Esophagus muscularis mucosa (tissue), 4 donors: ENCODE results near the gene TCF7. TPM values are rescaled to one million over a fixed set of nuclear protein-coding genes. Genes with fewer than 3 reads are reported as not detected.

Experiments
- DNase-seq: peaks from one replicate; pipeline ENCODE4 v3.0.0-alpha.2; 2017; ENCODE audit errors: extremely low spot score
- H3K27ac ChIP-seq, 4 donors: fragments of 200-600 bp; sonication (generic); replicated peaks in 1 of 4; 1 replicate in 3 of 4; 2 replicates in 1 of 4; pipeline ENCODE4 v1.5.1; 2016 to 2019; ENCODE audit warnings: mild to moderate bottlenecking in 1 of 4
- H3K27me3 ChIP-seq, 4 donors: fragments of 200-600 bp; sonication (generic); one replicate each; pipeline versions ENCODE4 v1.5.1 to v1.6.0; 2016 to 2019
- H3K36me3 ChIP-seq, 4 donors: fragments of 200-600 bp; sonication (generic); one replicate each; pipeline ENCODE4 v1.5.1; 2016 to 2019
- H3K4me1 ChIP-seq, 4 donors: fragments of 200-600 bp; sonication (generic); one replicate each; pipeline ENCODE4 v1.5.1; 2016 to 2019
- H3K4me3 ChIP-seq, 4 donors: fragments of 200-600 bp; sonication (generic); 1 replicate in 2 of 4; 2 replicates in 2 of 4; pipeline ENCODE4 v1.5.1; 2016 to 2019; ENCODE audit warnings: mild to moderate bottlenecking in 4 of 4, moderate library complexity in 1 of 4
- H3K9me3 ChIP-seq, 4 donors: fragments of 200-600 bp; sonication (generic); 1 replicate in 3 of 4; 2 replicates in 1 of 4; pipeline ENCODE4 v1.5.1; 2016 to 2019
- EP300 ChIP-seq: sonication (generic); formaldehyde crosslinking; IDR thresholded peaks from one replicate; pipeline ENCODE4 v1.6.1; 2017; ENCODE audit warnings: antibody characterized with exemption
- POLR2A ChIP-seq: fragments of 450-650 bp; IDR thresholded peaks from one replicate; pipeline ENCODE4 v1.6.1; 2017; ENCODE audit warnings: antibody characterized with exemption, moderate library complexity, mild to moderate bottlenecking, low read depth
- POLR2AphosphoS5 ChIP-seq, 2 donors: sonication (generic); formaldehyde crosslinking; IDR thresholded peaks; one replicate each; pipeline ENCODE4 v1.6.1; 2017; ENCODE audit warnings: antibody characterized with exemption in 2 of 2
- WGBS: methylation state at CpG from one replicate; pipeline ENCODE4 v1.1.5; 2018; 5-methylcytosine and 5-hydroxymethylcytosine counted together
- intact Hi-C: fragments of 100-400 bp; cut with DNase I; formaldehyde crosslinking; loops from one replicate; pipeline ENCODE4 v1.15.1; 2023
- total RNA-seq, 4 donors: library from RNA; depleted of rRNA; stranded (reverse); fragments of >200 nt; gene quantifications; one replicate each; pipeline versions ENCODE4 v1.1.0 to v1.2.1, GENCODE V29; 2016
- TF ChIP-seq, protein P1 (sequence below), 3 experiments: fragments of 200-600 bp in 2 of 3; fragments of 450-650 bp in 1 of 3; sonication (generic) in 2 of 3; IDR thresholded peaks; one replicate each; pipeline ENCODE4 v1.5.1; 2017 to 2019; ENCODE audit warnings: antibody characterized with exemption in 3 of 3, mild to moderate bottlenecking in 2 of 3, moderate library complexity in 1 of 3

The TCF7 gene
- total RNA-seq, 4 donors from 2014 or later, result 0.99 to 2.1 (median 1.5) TPM

DNA sequence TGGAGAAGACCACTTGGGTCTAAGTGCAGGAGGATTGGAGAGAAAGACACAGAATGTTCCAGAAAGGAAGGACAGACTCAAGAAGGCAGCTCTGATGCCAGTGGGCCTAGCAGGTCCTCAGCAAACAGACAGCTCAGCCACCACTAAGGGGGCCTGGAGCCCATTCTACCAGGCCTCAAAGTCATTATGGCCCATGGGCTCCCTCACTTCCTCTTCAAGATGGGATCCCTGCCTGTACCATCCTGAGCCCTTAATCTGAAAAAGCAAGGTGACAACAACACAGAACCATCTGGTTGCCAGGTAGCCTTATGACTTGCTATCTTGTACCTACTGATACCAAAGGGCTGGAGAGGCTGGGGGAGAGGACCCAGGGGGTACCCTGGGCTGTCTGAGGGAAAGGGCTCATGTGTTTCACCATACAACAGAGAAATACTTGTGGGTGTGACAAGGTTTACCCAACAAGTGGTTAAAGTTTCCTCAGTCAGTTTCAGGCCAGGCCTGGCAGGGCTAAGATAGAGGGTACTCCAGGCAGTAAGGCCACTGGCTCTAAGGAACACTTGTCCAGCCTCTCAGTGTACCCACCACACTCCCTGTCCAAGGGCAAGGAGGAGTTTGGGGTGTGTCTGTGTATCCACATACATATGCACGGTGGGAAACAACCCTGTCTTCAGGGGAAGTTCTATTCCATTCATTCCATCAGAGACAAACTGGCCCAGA is 30.7 kb downstream of the TCF7 start:
- Histone ChIP-seq H3K27me3 (no peaks in the 10 kb centered on the region), H3K4me3 (no peak overlapping the region), H3K4me1 (peaks cover 34 to 62% (median 38%) of the 10 kb centered on the region in 4 donors), H3K27ac (no peak overlapping the region), H3K9me3 (no peaks in the 10 kb centered on the region), H3K36me3 (peaks cover 29 to 95% (median 80%) of the 10 kb centered on the region in 4 donors)
- WGBS, result no CpG with 5 or more reads among the region's 1 CpG
- DNase-seq, result no peak
- TF ChIP-seq, protein P1, sequence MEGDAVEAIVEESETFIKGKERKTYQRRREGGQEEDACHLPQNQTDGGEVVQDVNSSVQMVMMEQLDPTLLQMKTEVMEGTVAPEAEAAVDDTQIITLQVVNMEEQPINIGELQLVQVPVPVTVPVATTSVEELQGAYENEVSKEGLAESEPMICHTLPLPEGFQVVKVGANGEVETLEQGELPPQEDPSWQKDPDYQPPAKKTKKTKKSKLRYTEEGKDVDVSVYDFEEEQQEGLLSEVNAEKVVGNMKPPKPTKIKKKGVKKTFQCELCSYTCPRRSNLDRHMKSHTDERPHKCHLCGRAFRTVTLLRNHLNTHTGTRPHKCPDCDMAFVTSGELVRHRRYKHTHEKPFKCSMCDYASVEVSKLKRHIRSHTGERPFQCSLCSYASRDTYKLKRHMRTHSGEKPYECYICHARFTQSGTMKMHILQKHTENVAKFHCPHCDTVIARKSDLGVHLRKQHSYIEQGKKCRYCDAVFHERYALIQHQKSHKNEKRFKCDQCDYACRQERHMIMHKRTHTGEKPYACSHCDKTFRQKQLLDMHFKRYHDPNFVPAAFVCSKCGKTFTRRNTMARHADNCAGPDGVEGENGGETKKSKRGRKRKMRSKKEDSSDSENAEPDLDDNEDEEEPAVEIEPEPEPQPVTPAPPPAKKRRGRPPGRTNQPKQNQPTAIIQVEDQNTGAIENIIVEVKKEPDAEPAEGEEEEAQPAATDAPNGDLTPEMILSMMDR (IDR thresholded peaks at IDR 0.05), result no peak
- TF ChIP-seq POLR2AphosphoS5 (IDR thresholded peaks at IDR 0.05), result no peak
- no peak for TF ChIP-seq POLR2A
- TF ChIP-seq EP300, result no peak
- intact Hi-C loops, result loop anchor here (5.0 kb wide), 1 partner anchor 108 kb away; no protein-coding TSS in a partner anchor

GRCh38 chr5:134145779-134146581 is 31.5 kb downstream of the TCF7 start:
- WGBS, result 86% methylated on average over 12 of the region's 13 CpGs
- H3K4me3 ChIP-seq, result no peak overlapping the region
- H3K9me3 ChIP-seq, result no peaks in the 10 kb centered on the region
- H3K27ac ChIP-seq, result no peak overlapping the region
- H3K36me3 ChIP-seq, result peaks cover 31 to 96% (median 80%) of the 10 kb centered on the region in 4 donors
- no peaks in the 10 kb centered on the region for H3K27me3 ChIP-seq
- peak; percentile 93 for DNase-seq
- TF ChIP-seq EP300, result no peak
- TF ChIP-seq POLR2A, result no peak
- TF ChIP-seq, protein P1 (IDR thresholded peaks at IDR 0.05), result peak; percentile 90 to 99 (median 90)
- peak in 1 of 2 donors; percentile 10 for TF ChIP-seq POLR2AphosphoS5 (IDR thresholded peaks at IDR 0.05)
- intact Hi-C loops, result loop anchor here (5.0 kb wide), 1 partner anchor 109 kb away; no protein-coding TSS in a partner anchor
- peaks cover 34 to 62% (median 39%) of the 10 kb centered on the region in 4 donors for H3K4me1 ChIP-seq

- no peaks in the 10 kb centered on the region for H3K9me3 ChIP-seq
- intact Hi-C loops, result loop anchor here (5.0 kb wide), 1 partner anchor 110 kb away; no protein-coding TSS in a partner anchor
- no peaks in the 10 kb centered on the region for H3K27me3 ChIP-seq
- TF ChIP-seq POLR2AphosphoS5 (IDR thresholded peaks at IDR 0.05) (no peak), POLR2A (no peak), EP300 (no peak)
- TF ChIP-seq, protein P1 (IDR thresholded peaks at IDR 0.05), result no peak
- H3K4me1 ChIP-seq, result peaks cover 38 to 55% (median 45%) of the 10 kb centered on the region in 4 donors
- peaks cover 32 to 96% (median 78%) of the 10 kb centered on the region in 4 donors for H3K36me3 ChIP-seq
- no peak overlapping the region for H3K4me3 ChIP-seq
- DNase-seq, result no peak
- 74% methylated on average over 4 of the region's 4 CpGs for WGBS
- H3K27ac ChIP-seq, result no peak overlapping the region
These were observed 32.4 kb downstream of the TCF7 start for GRCh38 chr5:134146651-134147518.

DNA sequence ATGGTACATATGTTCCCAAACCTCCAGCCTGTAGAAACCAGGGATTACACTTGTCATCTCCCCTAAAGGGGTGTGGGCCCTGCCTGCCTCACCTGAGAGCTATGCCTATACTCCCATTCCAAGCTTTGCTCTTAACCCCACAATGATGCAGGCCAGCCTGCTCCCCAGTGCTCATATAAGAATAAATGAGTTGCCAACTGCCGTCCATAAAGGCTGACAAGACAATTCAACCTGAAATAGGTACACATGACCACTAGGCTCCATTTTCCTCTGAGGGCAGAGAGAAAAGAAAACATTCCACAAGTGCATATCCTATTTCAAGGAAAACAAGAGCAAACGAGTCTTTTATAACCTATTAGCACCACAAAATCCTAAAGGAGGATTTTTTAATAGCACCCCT is 33.8 kb downstream of the TCF7 start:
- H3K36me3 ChIP-seq, result peaks cover 30 to 96% (median 75%) of the 10 kb centered on the region in 4 donors
- 63% methylated on average over 2 of the region's 2 CpGs for WGBS
- H3K4me1 ChIP-seq, result peaks cover 38 to 55% (median 50%) of the 10 kb centered on the region in 4 donors
- no peaks in the 10 kb centered on the region for H3K9me3 ChIP-seq
- intact Hi-C loops, result loop anchor here (5.0 kb wide), 1 partner anchor 111 kb away; no protein-coding TSS in a partner anchor
- H3K4me3 ChIP-seq, result no peak overlapping the region
- TF ChIP-seq EP300, result no peak
- H3K27ac ChIP-seq, result no peak overlapping the region
- H3K27me3 ChIP-seq, result no peaks in the 10 kb centered on the region
- no peak for DNase-seq
